GM18499 (cell line): ENCODE measurements around the gene RABGAP1.

Source experiments
- ATAC-seq: cut with Tn5 transposase; IDR thresholded peaks from one replicate; pipeline ENCODE4 v1.9.1; 2021; ENCODE audit warnings: moderate number of reproducible peaks; ENCODE audit not compliant: insufficient read depth, unreplicated experiment

RABGAP1 gene

GRCh38 chr9:122941582-122942234 is 888 bp downstream of the RABGAP1 start:
- no peak for ATAC-seq

GRCh38 chr9:122944960-122945888 is 4.4 kb downstream of the RABGAP1 start:
- no peak for ATAC-seq

- ATAC-seq, result no peak
Observed at GRCh38 chr9:122946461-122947005, 5.7 kb downstream of the RABGAP1 start.

- no peak for ATAC-seq
Observed at GRCh38 chr9:122948313-122948712, 7.5 kb downstream of the RABGAP1 start.

DNA sequence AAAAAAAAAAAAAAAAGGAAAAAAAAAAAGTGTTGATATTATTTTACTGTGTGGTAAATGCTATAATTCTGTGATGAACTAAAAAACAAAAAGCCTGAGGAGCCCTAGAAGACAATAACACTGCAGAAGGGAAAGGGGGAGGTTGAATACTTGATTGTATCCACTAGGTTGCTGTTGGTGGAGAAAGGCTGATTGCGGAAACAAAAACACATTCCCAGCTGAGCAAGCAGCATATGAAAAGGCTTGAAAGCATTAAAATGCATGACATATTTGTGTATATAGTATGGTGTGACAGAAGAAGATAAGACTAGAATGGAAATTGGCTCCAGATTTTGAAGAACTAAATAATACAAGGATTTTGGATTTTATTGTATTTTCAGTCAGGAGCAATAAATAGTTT is 8.9 kb downstream of the RABGAP1 start:
- ATAC-seq, result no peak

GRCh38 chr9:122950263-122950662 is 9.4 kb downstream of the RABGAP1 start:
- ATAC-seq, result no peak

- no peak for ATAC-seq
Observed at GRCh38 chr9:122951056-122951455, 10.2 kb downstream of the RABGAP1 start.

DNA sequence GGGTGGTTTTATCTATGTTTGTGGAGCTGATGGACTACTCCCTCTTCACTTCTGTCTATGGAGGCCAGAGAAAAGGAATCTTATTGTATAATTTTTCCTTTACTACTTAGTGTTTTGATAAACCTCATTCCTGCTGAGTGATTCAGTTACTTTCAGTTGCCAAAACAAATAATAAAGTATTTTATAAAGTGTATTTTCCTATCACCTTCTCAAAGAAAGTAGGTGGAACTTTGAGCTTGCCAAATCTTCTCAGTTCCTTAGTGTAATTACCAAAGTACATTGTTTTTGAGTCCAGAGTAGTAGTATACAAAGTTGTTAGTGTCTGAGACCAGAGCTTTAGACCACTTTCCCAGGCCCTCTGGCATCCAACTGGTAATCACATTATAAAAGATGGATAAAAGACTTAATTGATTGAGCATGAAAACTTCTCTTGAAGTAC is 13.5 kb downstream of the RABGAP1 start:
- no peak for ATAC-seq

- ATAC-seq, result no peak
Observed at GRCh38 chr9:122955961-122956360, 15.1 kb downstream of the RABGAP1 start.

- ATAC-seq, result no peak
Observed at GRCh38 chr9:122961139-122961538, 20.3 kb downstream of the RABGAP1 start.

DNA sequence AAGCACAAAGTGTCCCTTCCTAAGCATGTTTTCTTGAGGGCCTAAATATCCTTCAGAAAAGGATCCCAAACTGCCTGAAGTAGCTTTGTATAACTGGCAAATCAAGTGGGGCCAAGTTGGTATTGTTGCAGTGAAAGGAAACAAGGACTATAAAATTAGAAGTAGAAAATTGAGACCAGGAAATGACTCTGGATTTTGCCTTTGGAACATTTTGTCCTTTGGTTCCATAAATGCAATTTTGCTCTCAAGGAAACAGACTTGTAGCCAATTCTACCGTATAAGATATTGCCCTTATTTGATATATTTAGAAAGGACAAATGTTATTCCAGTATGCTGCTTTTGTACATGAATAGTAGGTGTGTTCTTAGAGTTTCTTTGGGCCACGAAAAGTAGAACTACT is 34.4 kb downstream of the RABGAP1 start:
- ATAC-seq, result no peak

- no peak for ATAC-seq
Observed at GRCh38 chr9:122978601-122979000, 37.8 kb downstream of the RABGAP1 start.

DNA sequence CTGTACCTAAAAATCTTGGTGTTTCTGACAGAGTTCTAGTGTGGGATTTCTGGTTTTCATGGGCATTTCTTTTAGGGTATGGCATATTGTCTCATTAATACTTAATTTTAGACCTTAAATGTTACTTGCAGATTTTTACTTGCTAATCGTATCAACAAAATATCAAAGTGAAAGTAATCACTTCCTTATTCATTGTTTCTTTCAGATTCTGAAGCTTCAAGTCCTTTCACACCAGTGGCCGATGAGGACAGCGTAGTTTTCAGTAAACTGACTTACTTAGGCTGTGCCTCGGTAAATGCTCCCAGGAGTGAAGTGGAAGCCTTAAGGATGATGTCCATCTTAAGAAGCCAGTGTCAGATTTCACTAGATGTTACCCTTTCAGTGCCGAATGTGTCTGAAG is 45.2 kb downstream of the RABGAP1 start:
- ATAC-seq, result no peak

DNA sequence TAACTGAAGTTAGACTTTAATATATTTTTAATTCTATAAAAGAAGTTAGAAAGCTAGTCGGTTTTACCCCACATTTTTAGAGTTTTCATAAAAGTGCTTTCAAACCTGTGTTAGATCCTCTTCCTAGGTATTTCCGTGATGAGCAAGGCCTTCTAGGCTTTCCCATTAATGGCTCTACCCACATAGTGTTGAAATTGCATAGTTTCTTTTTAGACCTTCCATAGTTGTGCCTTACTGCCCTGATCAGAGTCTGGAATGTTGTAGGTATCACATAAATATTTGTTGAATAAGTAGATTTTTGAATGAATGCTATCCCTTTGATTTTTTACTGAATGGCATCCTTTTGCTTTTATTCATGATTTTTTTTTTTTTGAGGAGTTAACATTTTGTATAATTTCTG is 47.3 kb downstream of the RABGAP1 start:
- no peak for ATAC-seq

DNA sequence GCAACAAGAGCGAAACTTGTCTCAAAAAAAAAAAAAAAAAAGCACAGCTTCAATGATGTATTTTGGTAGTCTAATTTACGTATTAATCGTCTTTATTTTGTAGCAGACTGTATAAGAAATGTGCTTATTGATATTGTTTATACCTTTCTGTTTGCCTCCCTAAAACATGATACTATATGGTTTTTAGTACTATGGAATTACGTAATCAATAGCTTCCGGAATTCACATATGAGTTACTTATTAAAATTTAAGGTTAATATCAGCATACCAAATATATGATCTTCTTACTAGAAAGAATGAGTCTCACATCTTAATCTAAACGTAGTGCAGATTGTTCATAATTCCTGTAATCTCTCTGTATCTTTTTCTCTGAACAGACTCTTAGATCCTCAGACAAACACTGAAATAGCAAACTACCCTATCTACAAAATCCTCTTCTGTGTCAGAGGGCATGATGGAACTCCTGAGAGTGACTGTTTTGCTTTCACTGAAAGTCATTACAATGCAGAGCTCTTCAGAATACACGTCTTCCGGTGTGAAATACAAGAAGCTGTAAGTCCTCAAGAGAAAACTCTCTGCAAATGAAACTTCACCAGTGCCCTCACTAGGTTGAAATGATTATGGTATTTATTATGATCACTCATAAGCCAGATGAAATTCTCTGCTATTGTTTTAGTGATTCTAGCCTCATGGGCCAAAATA is 48.3 kb downstream of the RABGAP1 start:
- no peak for ATAC-seq

- ATAC-seq, result peak; percentile 61
Observed at GRCh38 chr9:122991370-122991830, 50.6 kb downstream of the RABGAP1 start.

- no peak for ATAC-seq
Observed at GRCh38 chr9:122996586-122996985, 55.8 kb downstream of the RABGAP1 start.

GRCh38 chr9:122998448-122998847 is 57.6 kb downstream of the RABGAP1 start:
- no peak for ATAC-seq

DNA sequence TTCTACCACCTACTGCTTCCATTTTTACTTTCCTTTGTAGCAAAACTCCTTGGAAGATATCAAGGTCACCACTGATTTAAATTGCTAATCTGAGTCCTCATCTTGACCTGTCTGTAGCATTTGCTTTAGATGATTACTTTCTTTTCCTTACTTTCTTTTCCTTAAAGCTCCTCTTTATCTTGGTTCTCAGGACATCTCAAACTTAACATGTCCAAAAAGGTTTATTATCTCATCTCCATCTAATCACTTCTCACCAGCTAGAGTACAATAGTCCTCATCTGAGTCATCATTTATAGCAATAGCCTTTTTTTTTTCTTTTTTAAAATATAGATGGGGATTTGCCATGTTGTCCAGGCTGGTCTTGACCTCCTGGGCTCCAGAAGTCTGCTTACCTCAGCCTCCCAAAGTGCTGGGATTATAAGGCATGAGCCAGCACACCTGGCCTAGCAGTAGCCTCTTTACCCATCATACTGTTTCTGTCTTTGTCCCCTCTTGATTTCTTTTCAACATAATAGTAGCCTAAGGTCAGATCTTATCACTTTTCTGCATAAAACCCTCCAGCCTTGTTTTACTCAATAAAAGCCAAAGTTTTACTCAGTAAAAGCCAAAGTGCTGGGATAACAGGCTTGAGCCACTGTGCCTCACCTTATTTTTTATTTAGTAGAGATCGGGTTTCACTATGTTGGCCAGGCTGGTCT is 59.7 kb downstream of the RABGAP1 start:
- ATAC-seq, result no peak

GRCh38 chr9:123002754-123003153 is 61.9 kb downstream of the RABGAP1 start:
- no peak for ATAC-seq
